ENCODE results near the gene CSK.

- TF ChIP-seq, protein P1, sequence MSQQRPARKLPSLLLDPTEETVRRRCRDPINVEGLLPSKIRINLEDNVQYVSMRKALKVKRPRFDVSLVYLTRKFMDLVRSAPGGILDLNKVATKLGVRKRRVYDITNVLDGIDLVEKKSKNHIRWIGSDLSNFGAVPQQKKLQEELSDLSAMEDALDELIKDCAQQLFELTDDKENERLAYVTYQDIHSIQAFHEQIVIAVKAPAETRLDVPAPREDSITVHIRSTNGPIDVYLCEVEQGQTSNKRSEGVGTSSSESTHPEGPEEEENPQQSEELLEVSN (IDR thresholded peaks at IDR 0.05), result no peak
- TF ChIP-seq NANOG (IDR thresholded peaks at IDR 0.05; ENCODE audit: insufficient read depth, low read depth, low read length, poor library complexity, severe bottlenecking), result no peak
Observed at GRCh38 chr15:74794970-74795349, 13.1 kb downstream of the CSK start.
